RWPE2 (cell line): ENCODE measurements around the gene ZNF319.

Experiments
- ATAC-seq: fragments of 200-7000 bp; cut with Tn5 transposase; 3 replicates; pipeline ENCODE4 v1.9.1; 2021; ENCODE audit warnings: low read depth
- DNase-seq: peaks from one replicate; pipeline ENCODE4 v3.0.0-alpha.2; 2020; ENCODE audit warnings: low spot score
- H3K27ac ChIP-seq: fragments of 450-650 bp; 2 replicates; pipeline ENCODE4 v1.5.1; 2017; ENCODE audit warnings: mild to moderate bottlenecking; ENCODE audit not compliant: poor library complexity, severe bottlenecking
- H3K27me3 ChIP-seq: fragments of 250-450 bp; sonication (Bioruptor Pico); 2 replicates; pipeline ENCODE4 v1.5.1; 2021; ENCODE audit warnings: mild to moderate bottlenecking, moderate library complexity; ENCODE audit not compliant: insufficient read depth, poor library complexity, severe bottlenecking
- H3K36me3 ChIP-seq: fragments of 250-450 bp; sonication (Bioruptor Pico); 2 replicates; pipeline ENCODE4 v1.5.1; 2020; ENCODE audit warnings: low read depth, mild to moderate bottlenecking, moderate library complexity
- H3K4me1 ChIP-seq: fragments of 250-450 bp; sonication (Bioruptor Pico); 2 replicates; pipeline ENCODE4 v1.5.1; 2021; ENCODE audit warnings: mild to moderate bottlenecking, moderate library complexity; ENCODE audit not compliant: insufficient read depth, poor library complexity, severe bottlenecking
- H3K4me3 ChIP-seq: fragments of 250-450 bp; sonication (Bioruptor Pico); 2 replicates; pipeline ENCODE4 v1.5.1; 2021; ENCODE audit warnings: mild to moderate bottlenecking, moderate library complexity; ENCODE audit not compliant: severe bottlenecking
- H3K9me3 ChIP-seq: fragments of 250-450 bp; sonication (Bioruptor Pico); 2 replicates; pipeline ENCODE4 v1.5.1; 2021; ENCODE audit warnings: mild to moderate bottlenecking, moderate library complexity; ENCODE audit not compliant: severe bottlenecking
- TF ChIP-seq, protein P1 (sequence below): fragments of 450-650 bp; IDR thresholded peaks from one replicate; pipeline ENCODE4 v1.5.1; 2017; ENCODE audit warnings: mild to moderate bottlenecking, moderate library complexity; ENCODE audit not compliant: poor library complexity, severe bottlenecking

The ZNF319 gene

DNA sequence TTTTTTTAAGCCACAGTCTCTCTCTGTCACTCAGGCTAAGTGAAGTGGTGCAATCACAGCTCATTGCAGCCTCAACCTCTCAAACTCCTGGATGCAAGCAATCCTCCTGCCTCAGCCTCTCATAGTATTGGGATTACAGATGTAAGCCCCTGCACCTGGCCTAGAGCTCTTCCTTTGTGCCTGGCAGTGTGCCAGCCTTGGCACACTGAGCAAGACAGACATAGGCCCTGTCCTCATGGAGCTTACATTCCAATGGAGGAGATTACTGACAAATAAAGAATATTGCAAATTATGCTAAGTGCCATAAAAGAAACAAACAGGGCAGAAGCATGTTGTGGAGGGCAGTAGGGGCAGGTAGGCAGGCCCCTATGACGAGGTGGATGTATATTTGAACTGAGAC, 28.6 kb downstream of the ZNF319 start:
- ATAC-seq (no peak), DNase-seq (no peak)
- Histone ChIP-seq H3K36me3 (no peaks in the 10 kb centered on the region), H3K4me1 (no peaks in the 10 kb centered on the region), H3K9me3 (no peaks in the 10 kb centered on the region), H3K27me3 (no peaks in the 10 kb centered on the region), H3K4me3 (no peak overlapping the region), H3K27ac (no peak overlapping the region)
- TF ChIP-seq, protein P1, sequence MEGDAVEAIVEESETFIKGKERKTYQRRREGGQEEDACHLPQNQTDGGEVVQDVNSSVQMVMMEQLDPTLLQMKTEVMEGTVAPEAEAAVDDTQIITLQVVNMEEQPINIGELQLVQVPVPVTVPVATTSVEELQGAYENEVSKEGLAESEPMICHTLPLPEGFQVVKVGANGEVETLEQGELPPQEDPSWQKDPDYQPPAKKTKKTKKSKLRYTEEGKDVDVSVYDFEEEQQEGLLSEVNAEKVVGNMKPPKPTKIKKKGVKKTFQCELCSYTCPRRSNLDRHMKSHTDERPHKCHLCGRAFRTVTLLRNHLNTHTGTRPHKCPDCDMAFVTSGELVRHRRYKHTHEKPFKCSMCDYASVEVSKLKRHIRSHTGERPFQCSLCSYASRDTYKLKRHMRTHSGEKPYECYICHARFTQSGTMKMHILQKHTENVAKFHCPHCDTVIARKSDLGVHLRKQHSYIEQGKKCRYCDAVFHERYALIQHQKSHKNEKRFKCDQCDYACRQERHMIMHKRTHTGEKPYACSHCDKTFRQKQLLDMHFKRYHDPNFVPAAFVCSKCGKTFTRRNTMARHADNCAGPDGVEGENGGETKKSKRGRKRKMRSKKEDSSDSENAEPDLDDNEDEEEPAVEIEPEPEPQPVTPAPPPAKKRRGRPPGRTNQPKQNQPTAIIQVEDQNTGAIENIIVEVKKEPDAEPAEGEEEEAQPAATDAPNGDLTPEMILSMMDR, result no peak

DNA sequence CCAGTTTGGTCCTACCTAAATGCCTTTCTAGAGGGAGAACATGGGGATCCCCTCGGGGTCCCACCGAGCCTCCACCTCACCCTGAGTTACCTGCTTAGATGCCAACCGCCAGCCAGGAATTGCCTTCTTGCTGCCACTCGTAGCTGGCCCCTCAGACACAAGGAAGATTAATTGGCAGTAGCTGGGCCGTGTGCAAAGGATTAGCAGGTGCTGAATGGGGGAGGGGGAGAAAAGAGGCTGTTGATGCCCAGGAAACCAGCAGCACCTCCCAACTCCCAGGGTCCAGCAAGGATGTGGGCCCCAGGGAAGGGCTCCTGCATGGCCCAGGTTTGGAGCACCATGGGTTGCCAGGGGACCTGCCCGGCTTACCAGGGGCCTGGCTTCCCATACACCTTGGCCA, 29.5 kb downstream of the ZNF319 start, which contains the start of gene CNGB1:
CNGB1 (minus strand) TSS at position 159 of the 400 bp plus-strand sequence. CDS start 3,842 bp downstream, outside the sequence.
- TF ChIP-seq, protein P1, result no peak
- Histone ChIP-seq H3K27me3 (no peaks in the 10 kb centered on the region), H3K4me3 (no peak within 1 kb of the TSS), H3K36me3 (no peaks in the 10 kb centered on the region), H3K9me3 (no peaks in the 10 kb centered on the region), H3K4me1 (no peaks in the 10 kb centered on the region), H3K27ac (no peak within 1 kb of the TSS)
- DNase-seq (no peak), ATAC-seq (no peak)

DNA sequence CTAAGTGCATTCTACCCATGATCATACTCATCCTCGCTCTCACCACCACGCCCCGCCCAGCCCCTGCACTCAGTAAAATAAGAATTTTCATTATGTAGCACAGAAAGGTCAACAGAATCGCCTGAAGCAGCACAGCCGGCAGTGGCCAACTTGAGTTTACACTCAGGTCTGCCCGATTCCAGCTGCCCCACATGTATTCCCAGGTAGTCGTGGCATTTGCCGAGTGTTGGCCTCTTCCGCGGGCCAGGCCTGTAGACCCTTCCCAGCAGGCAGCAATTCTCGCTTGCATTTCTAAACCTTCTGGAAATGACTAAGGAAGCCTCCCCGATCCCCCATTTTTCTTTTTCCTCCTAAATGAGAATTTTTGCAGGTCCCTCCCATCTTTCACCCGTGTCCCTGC, 30.2 kb downstream of the ZNF319 start:
- H3K27ac ChIP-seq, result no peak overlapping the region

DNA sequence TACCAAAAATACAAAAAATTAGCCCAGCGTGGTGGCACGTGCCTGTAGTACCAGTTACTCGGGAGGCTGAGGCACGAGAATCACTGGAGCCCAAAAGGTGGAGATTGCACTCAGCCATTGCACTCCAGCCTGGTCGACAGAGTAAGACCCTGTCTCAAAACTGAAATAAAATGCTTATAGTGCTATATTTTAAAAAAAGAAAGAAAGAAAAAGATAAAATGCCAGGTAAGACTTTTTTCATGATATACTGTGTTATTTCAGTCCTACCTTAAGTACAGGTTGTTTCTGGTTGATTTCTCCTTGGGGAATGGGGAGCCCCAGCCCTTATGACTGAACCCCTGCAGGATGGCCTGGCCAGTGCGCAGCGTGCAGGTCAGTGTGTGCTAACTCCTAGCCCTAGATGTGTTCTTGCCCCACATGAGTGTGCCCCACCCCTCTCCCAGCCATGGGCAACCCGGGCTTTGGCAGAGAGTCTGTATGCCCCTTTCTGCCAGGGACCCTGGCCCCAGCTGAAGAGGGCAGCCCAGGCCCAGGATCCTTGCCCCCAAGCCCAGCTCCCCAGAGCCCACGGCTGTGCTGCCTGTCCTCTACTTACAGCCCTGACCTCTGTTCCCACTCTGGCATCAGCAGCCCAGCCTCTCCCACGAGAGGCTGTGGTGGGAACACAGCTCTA, 30.9 kb downstream of the ZNF319 start:
- Histone ChIP-seq H3K36me3 (no peaks in the 10 kb centered on the region), H3K4me1 (no peaks in the 10 kb centered on the region), H3K27ac (no peak overlapping the region), H3K4me3 (no peak overlapping the region), H3K9me3 (no peaks in the 10 kb centered on the region), H3K27me3 (no peaks in the 10 kb centered on the region)
- TF ChIP-seq, protein P1, result no peak
- ATAC-seq (no peak), DNase-seq (no peak)

More for the DNA sequence above, 30.2 kb downstream of the ZNF319 start:
- no peak for ATAC-seq
- no peak for DNase-seq
- Histone ChIP-seq H3K9me3 (no peaks in the 10 kb centered on the region), H3K27me3 (no peaks in the 10 kb centered on the region), H3K36me3 (no peaks in the 10 kb centered on the region), H3K4me1 (no peaks in the 10 kb centered on the region), H3K4me3 (no peak overlapping the region)
- TF ChIP-seq, protein P1, result no peak

DNA sequence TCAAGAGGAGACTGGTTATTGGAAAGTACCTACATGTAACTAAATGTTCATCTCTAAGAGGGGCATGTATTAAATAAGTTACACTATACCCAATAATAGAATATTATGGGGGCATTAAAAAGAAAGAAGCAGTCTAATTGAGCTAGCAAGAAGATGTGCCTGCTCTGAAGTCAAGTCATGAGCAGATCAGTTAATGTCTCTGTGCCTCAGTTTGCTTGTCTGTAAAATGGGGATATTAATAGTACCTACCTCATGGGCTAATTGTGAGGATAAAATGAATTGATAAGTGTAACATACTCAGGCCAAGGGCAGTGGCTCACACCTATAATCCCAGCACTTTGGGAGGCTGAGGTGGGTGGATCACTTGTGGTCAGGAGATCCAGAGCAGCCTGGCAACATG, 32.6 kb downstream of the ZNF319 start:
- H3K4me1 ChIP-seq, result no peaks in the 10 kb centered on the region
- ATAC-seq (no peak), DNase-seq (no peak)
- H3K36me3 ChIP-seq, result no peaks in the 10 kb centered on the region
- H3K27ac ChIP-seq, result no peak overlapping the region
- TF ChIP-seq, protein P1, result no peak
- H3K27me3 ChIP-seq, result no peaks in the 10 kb centered on the region
- no peaks in the 10 kb centered on the region for H3K9me3 ChIP-seq
- no peak overlapping the region for H3K4me3 ChIP-seq
